ENCODE results near the gene MED7.

DNA sequence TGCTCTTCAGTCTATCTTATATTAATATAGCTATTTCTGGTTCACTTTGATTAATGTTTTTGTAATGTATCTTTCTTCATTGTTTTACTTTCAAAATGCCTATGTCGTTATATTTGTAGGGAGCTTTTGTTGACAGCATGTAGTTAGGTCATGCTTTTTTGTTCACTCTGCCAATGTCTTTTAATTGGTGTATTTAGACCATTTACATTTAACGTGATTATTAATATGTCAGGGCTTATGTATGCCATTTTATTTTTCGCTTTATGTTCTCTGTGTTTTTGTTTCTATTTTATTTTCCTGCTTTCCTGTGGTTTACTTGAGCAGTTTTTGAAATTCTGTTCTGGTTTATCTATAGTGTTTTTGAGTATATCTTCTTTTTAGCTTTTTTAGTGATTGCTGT, 12.6 kb upstream of the MED7 start:
- TF ChIP-seq, protein P1, sequence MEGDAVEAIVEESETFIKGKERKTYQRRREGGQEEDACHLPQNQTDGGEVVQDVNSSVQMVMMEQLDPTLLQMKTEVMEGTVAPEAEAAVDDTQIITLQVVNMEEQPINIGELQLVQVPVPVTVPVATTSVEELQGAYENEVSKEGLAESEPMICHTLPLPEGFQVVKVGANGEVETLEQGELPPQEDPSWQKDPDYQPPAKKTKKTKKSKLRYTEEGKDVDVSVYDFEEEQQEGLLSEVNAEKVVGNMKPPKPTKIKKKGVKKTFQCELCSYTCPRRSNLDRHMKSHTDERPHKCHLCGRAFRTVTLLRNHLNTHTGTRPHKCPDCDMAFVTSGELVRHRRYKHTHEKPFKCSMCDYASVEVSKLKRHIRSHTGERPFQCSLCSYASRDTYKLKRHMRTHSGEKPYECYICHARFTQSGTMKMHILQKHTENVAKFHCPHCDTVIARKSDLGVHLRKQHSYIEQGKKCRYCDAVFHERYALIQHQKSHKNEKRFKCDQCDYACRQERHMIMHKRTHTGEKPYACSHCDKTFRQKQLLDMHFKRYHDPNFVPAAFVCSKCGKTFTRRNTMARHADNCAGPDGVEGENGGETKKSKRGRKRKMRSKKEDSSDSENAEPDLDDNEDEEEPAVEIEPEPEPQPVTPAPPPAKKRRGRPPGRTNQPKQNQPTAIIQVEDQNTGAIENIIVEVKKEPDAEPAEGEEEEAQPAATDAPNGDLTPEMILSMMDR (IDR thresholded peaks at IDR 0.05; ENCODE audit: insufficient read depth, low read depth, low read length), result no peak
- no peak for TF ChIP-seq EZH2 (IDR thresholded peaks at IDR 0.05; ENCODE audit: insufficient read depth, low read length)
